Liver (tissue), 9 donors: ENCODE results near the gene FGFRL1. TPM values are rescaled to one million over a fixed set of nuclear protein-coding genes. Genes with fewer than 3 reads are reported as not detected.

Experiments used
- DNase-seq: peaks from one replicate; pipeline ENCODE4 v3.0.0-alpha.2; 2017; ENCODE audit warnings: low spot score
- H3K27ac ChIP-seq, 2 donors: one replicate each; pipeline ENCODE4 v1.7.0; 2013; ENCODE audit warnings: inconsistent platforms in 2 of 2, low read length in 2 of 2, control low read depth in 1 of 2, low read depth in 1 of 2, mild to moderate bottlenecking in 1 of 2
- H3K27me3 ChIP-seq, 4 donors: one replicate each; pipeline versions ENCODE4 v1.6.1 to v1.7.0; 2013; ENCODE audit warnings: low read length in 3 of 4, inconsistent platforms in 1 of 4, mild to moderate bottlenecking in 1 of 4, moderate library complexity in 1 of 4; ENCODE audit not compliant: control insufficient read depth in 4 of 4, insufficient read depth in 4 of 4
- H3K36me3 ChIP-seq, 4 donors: one replicate each; pipeline versions ENCODE4 v1.6.1 to v1.7.0; 2013; ENCODE audit warnings: low read length in 3 of 4, mild to moderate bottlenecking in 3 of 4, low read depth in 1 of 4, moderate library complexity in 1 of 4; ENCODE audit not compliant: control insufficient read depth in 4 of 4, insufficient read depth in 3 of 4
- H3K4me1 ChIP-seq, 4 donors: one replicate each; pipeline versions ENCODE4 v1.6.1 to v1.7.0; 2013; ENCODE audit warnings: low read length in 3 of 4, mild to moderate bottlenecking in 3 of 4, moderate library complexity in 1 of 4; ENCODE audit not compliant: control insufficient read depth in 4 of 4, insufficient read depth in 4 of 4
- H3K4me3 ChIP-seq, 3 donors: one replicate each; pipeline versions ENCODE4 v1.6.1 to v1.7.0; 2013; ENCODE audit warnings: low read length in 3 of 3, control low read depth in 1 of 3, low read depth in 1 of 3, mild to moderate bottlenecking in 1 of 3
- H3K9ac ChIP-seq, 2 donors: one replicate each; pipeline ENCODE4 v1.7.0; 2013; ENCODE audit warnings: low read length in 2 of 2, mild to moderate bottlenecking in 2 of 2, moderate library complexity in 2 of 2, control low read depth in 1 of 2, low read depth in 1 of 2
- H3K9me3 ChIP-seq, 4 donors: one replicate each; pipeline versions ENCODE4 v1.6.1 to v1.7.0; 2013; ENCODE audit warnings: low read length in 3 of 4; ENCODE audit not compliant: control insufficient read depth in 4 of 4
- ATF3 ChIP-seq: IDR thresholded peaks from 2 replicates; pipeline ENCODE4 v1.6.1; 2016; ENCODE audit warnings: antibody characterized with exemption
- CTCF ChIP-seq: fragments of 150-350 bp; IDR thresholded peaks from 2 replicates; pipeline ENCODE4 v1.5.1; 2017; ENCODE audit warnings: improper control_type of control experiment, low read depth, low read length; ENCODE audit not compliant: missing input control
- EGR1 ChIP-seq, 2 donors: IDR thresholded peaks; 2 replicates each; pipeline ENCODE4 v1.6.1; 2016 to 2018; ENCODE audit warnings: antibody characterized with exemption in 2 of 2, low read depth in 2 of 2
- FOXA2 ChIP-seq: IDR thresholded peaks from 2 replicates; pipeline ENCODE4 v1.6.1; 2016; ENCODE audit warnings: antibody characterized with exemption
- GABPA ChIP-seq, 2 donors: IDR thresholded peaks in 1 of 2; conservative IDR thresholded peaks in 1 of 2; 2 replicates each; pipeline ENCODE4 v1.6.1; 2016; ENCODE audit warnings: antibody characterized with exemption in 2 of 2, mild to moderate bottlenecking in 1 of 2, moderate library complexity in 1 of 2
- HNF4G ChIP-seq: IDR thresholded peaks from 2 replicates; pipeline ENCODE4 v1.6.1; 2016; ENCODE audit warnings: antibody characterized with exemption
- MAX ChIP-seq: IDR thresholded peaks from 2 replicates; pipeline ENCODE4 v1.6.1; 2016; ENCODE audit warnings: antibody characterized with exemption
- NR2F2 ChIP-seq: IDR thresholded peaks from 2 replicates; pipeline ENCODE4 v1.6.1; 2016; ENCODE audit warnings: antibody characterized with exemption
- REST ChIP-seq: IDR thresholded peaks from 2 replicates; pipeline ENCODE4 v1.6.1; 2016; ENCODE audit warnings: antibody characterized with exemption, mild to moderate bottlenecking
- RXRA ChIP-seq, 2 donors: IDR thresholded peaks; 2 replicates each; pipeline ENCODE4 v1.6.1; 2017 to 2018; ENCODE audit warnings: antibody characterized with exemption in 2 of 2, mild to moderate bottlenecking in 1 of 2
- SP1 ChIP-seq: IDR thresholded peaks from 2 replicates; pipeline ENCODE4 v1.6.1; 2018; ENCODE audit warnings: antibody characterized with exemption, mild to moderate bottlenecking
- YY1 ChIP-seq: IDR thresholded peaks from 2 replicates; pipeline ENCODE4 v1.6.1; 2016; ENCODE audit warnings: antibody characterized with exemption, mild to moderate bottlenecking
- WGBS: extraction: QIAGEN DNeasy Blood & Tissue Kit; methylation state at CpG from one replicate; pipeline ENCODE4 v1.1.7; 2013; 5-methylcytosine and 5-hydroxymethylcytosine counted together
- polyA plus RNA-seq, 2 donors: library from polyadenylated mRNA; stranded (reverse) in 1 of 2; unstranded in 1 of 2; fragments of 200-250 nt in 1 of 2; fragments of >200 nt in 1 of 2; fragmentation: Nextera tagmentation in 1 of 2; extraction: Ambion mirVana in 1 of 2; gene quantifications; one replicate each; pipeline versions ENCODE4 v1.2.1 to v1.2.3, GENCODE V29; 2013 to 2015
- total RNA-seq, 2 donors: library from RNA; depleted of rRNA; stranded (reverse); fragments of >200 nt; gene quantifications; one replicate each; pipeline ENCODE4 v1.2.3, GENCODE V29; 2014
- donor health status: healthy.
- donor health status: healthy.
- donor health status: healthy.
- donor health status: healthy.
- donor health status: healthy.

Gene FGFRL1
- total and polyA plus RNA-seq, 4 donors, result 14.2 to 49.1 (median 22.4) TPM

GRCh38 chr4:1061760-1062159, 50.3 kb downstream of the FGFRL1 start:
- Histone ChIP-seq H3K27ac (no peak overlapping the region), H3K36me3 (no peaks in the 10 kb centered on the region), H3K4me3 (no peak overlapping the region), H3K9me3 (no peaks in the 10 kb centered on the region), H3K27me3 (peaks cover 0 to 7% (median 4%) of the 10 kb centered on the region in 4 donors), H3K4me1 (no peaks in the 10 kb centered on the region), H3K9ac (no peak overlapping the region)
- no peak for DNase-seq
- WGBS, result 92% methylated on average over 6 of the region's 6 CpGs
- no peak for TF ChIP-seq FOXA2
- no peak for TF ChIP-seq EGR1 (IDR thresholded peaks at IDR 0.05; ENCODE audit: low read depth in 2 of 2)
- TF ChIP-seq NR2F2, result no peak
- TF ChIP-seq GABPA (IDR thresholded peaks at IDR 0.05 in 1 of 2, conservative IDR thresholded peaks at IDR 0.05 in 1 of 2), result no peak
- no peak for TF ChIP-seq HNF4G
- TF ChIP-seq SP1, result no peak
- TF ChIP-seq RXRA (IDR thresholded peaks at IDR 0.05), result no peak
- no peak for TF ChIP-seq YY1
- no peak for TF ChIP-seq MAX
- TF ChIP-seq ATF3, result no peak
- TF ChIP-seq REST, result no peak
- no peak for TF ChIP-seq CTCF

GRCh38 chr4:1062419-1062818, 51.0 kb downstream of the FGFRL1 start:
- WGBS, result 59% methylated on average over 7 of the region's 7 CpGs
- DNase-seq, result no peak
- Histone ChIP-seq H3K36me3 (no peaks in the 10 kb centered on the region), H3K4me1 (no peaks in the 10 kb centered on the region), H3K27ac (no peak overlapping the region), H3K4me3 (no peak overlapping the region), H3K27me3 (peaks cover 0 to 7% (median 2%) of the 10 kb centered on the region in 4 donors), H3K9me3 (no peaks in the 10 kb centered on the region), H3K9ac (no peak overlapping the region)
- TF ChIP-seq REST (no peak), ATF3 (no peak), YY1 (no peak), RXRA (IDR thresholded peaks at IDR 0.05) (no peak), SP1 (no peak), FOXA2 (no peak)
